ENCODE results near the gene DNER.
"Not testable (repeated sequence)": the region's sequence is repeated elsewhere in the genome, so short reads cannot be mapped to it uniquely, and the experiment has no call there.

DNER gene, protein sequence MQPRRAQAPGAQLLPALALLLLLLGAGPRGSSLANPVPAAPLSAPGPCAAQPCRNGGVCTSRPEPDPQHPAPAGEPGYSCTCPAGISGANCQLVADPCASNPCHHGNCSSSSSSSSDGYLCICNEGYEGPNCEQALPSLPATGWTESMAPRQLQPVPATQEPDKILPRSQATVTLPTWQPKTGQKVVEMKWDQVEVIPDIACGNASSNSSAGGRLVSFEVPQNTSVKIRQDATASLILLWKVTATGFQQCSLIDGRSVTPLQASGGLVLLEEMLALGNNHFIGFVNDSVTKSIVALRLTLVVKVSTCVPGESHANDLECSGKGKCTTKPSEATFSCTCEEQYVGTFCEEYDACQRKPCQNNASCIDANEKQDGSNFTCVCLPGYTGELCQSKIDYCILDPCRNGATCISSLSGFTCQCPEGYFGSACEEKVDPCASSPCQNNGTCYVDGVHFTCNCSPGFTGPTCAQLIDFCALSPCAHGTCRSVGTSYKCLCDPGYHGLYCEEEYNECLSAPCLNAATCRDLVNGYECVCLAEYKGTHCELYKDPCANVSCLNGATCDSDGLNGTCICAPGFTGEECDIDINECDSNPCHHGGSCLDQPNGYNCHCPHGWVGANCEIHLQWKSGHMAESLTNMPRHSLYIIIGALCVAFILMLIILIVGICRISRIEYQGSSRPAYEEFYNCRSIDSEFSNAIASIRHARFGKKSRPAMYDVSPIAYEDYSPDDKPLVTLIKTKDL

DNA sequence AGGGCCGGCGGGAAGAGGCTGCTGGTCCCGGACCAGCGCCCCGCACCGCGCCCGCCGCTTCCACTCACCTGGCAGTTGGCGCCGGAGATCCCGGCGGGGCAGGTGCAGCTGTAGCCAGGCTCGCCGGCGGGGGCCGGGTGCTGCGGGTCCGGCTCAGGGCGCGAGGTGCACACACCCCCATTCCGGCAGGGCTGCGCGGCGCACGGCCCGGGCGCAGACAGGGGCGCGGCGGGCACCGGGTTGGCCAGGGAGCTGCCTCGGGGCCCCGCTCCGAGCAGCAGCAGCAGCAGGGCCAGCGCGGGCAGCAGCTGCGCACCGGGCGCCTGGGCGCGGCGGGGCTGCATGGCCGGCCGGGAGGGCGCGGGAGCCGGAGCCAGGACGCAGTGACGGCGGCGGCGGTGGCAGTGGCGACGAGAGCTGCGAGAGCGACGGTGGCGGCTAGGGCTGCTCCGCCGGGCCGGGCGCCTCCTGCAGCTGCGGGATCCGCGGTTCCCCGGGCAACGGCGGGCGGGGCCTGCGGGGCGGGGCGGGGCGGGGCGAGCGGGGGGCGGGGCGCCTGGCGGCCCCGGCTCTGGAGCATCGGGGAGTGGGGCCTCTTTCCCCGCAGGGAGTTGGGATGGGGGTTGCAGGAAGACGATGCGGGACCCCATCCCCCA is at the start of gene DNER:
TSS of gene DNER (minus strand) at position 476 of the 656 bp plus-strand sequence. CDS start at position 344, 132 bp downstream.
- DNase-seq = peak; percentile 20

DNA sequence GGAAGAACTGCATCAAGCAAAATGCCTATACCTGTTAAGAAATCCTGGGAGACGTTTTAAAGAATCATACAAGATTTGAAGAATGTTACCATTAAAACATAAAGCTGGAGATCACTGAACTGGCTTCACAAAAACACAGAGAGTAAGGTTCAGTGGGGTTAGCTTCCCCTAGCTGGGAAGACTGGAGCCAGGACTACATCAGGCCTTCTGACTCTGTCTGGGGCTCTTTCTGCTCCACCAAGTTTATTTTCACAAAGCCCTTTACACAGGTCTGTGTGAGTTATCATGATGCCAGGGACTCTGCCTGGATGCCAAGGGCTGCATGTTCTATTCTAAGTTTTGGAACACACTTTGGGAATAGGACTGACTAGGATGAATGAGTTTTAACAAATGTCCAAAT is 47.3 kb upstream of the DNER start:
- no peak for DNase-seq

DNA sequence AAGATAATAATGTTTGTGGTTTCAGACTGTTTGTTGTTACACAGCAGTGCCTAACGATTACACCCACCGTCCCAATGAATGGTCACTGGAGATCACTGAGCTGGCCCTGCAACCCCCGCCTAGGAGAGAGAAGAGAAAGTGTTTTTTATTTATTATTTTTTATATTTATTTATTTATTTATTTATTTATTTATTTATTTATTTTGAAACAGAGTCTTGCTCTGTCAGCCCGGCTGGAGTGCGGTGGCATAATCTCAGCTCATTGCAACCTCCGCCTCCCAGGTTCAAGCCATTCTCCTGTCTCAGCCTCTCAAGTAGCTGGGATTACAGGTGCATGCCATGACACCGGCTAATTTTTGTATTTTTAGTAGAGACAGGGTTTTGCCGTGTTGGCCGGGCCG is 43.1 kb upstream of the DNER start:
- DNase-seq = not testable (repeated sequence)

DNA sequence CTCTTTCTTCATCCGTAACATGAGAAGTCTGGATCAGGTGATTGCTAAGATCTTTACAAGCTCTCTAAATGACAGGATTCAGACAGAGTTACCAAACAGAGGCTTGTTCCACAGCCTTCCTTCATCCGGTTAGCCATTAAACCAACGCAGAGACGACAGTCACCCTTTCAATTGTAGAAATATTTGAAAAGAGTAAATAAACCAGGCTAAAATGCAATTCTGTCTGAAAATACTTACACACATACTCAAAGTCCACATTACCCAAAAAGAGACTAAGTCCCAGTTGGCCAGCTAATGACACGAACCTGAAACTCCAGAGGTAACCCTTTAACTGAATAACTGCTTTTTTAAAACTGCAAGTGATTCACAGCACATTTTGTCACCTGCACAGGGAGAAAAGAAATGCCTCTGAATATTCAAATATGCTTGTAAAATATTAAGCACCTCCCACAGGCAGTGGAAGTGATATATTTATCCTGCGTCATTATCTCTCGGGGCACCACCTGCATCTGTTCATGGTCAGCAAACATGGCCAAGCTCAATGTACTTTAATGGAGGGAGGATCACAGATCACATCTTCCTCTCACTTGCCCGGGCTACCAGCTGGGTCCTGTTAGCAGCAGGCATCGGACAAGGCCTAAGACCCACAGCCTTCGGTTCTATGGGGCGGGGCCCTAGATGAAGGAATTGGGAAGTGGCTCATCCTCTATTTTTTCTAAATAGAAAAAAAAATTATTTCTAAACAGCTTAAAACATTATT is 38.8 kb upstream of the DNER start:
- no peak for DNase-seq

DNA sequence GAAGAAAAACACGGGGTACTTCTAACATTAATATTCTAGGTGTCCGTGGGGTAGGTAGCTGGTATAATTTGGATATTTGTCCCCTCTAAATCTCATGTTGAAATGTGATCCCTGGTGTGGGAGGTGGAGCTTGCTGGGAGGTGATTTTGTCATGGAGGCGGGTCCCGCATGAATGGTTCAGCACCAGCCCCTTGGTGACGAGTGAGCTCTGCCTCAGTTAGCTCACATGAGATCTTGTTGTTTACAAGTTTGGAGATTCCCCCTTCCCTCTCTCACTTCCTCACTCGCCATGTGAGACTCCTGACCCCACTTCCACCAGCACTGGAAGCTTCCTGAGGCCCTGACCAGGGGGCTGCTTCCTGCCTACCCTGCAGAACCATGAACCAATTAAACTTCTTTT is 35.4 kb upstream of the DNER start:
- DNase-seq = no peak

DNA sequence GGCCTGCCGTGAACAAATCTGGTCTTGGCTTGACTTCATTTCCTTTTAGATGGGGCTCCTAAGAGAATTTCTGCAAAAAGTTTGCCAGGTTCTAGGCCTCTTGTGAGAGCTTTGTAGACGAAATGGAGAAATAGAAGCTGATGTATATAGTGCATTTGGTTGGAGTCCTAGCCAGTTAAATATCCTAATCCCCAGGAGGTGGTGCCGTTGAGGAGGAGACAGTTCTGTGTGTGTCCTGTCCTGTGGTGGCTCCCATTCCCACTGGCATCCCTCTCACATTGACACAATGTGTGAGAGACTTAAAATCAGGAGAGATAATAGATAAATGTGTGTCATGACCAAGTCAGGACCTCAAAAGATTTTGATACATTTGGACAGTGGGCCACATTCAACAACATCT is 34.6 kb upstream of the DNER start:
- no peak for DNase-seq

DNA sequence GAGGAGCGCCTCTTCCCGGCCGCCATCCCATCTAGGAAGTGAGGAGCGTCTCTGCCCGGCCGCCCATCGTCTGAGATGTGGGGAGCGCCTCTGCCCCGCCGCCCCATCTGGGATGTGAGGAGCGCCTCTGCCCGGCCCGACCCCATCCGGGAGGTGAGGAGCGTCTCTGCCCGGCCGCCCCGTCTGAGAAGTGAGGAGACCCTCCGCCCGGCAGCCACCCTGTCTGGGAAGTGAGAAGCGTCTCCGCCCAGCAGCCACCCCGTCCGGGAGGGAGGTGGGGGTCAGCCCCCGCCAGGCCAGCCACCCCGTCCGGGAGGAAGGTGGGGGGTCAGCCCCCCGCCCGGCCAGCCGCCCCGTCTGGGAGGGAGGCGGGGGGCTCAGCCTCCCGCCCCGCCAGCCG is 28.3 kb upstream of the DNER start:
- not testable (repeated sequence) for DNase-seq

DNA sequence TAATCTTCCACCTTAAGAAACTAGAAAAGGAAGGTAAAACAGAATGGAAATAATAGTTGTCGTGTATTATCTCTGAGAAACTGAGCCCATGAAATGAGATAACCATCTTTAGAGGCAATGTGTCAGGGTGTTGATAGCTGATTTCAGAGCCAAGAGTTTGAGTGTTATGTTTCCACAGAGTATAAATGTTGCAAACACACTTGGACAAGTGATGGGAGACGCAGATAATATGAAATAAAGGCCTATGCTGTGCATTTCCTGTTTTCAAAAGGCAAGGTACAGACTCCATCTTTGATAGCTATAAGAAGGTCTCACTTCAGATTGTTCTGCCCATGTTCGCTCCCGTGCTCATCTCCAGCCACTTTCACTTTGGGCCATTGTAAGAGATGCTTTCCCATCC is 25.9 kb upstream of the DNER start:
- DNase-seq = no peak

DNA sequence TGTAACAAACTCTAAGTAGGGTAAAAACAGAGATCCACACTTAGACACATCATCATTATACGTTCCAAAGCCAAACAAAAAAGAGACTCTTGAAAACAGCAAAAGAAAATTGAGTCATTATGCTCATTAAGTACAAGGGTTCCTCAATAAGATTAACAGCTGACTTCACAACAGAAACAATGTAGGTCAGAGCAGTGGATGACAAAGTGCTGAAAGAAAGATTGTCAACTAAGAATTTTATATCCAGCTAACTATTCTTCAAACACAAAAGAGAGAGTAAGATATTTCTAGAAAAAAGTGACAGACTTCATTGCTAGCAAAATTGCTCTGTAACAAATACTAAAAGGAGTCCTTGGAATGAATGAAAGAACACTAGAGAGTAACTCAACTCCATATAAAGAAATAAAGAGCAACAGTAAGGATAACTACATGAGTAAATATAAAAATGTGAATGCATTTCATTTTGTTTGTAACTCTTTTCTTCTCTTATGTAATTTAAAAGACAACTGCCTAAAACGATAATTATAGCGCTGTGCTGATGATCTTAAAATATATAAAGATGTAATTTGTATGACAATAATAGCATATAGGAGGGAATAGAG is 23.8 kb upstream of the DNER start:
- DNase-seq = no peak

DNA sequence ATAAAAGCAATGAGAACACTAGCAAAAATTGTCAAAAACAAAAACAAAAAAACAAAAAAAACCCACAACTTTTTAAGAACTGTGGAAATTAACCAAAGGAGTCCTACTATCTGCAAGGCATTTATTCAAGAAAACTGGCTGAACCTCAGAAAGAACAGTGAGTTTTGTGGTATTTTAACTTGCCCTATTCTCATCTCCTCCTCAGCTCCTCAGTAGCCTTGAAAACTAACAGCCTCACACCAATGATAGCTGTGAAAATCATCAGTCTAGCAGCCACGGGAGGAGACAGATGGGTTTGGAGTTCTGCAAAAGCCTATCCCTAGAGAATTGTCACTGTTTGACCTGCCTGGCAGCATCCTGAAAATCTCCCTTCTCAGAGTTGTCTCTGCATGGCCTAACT is 20.1 kb upstream of the DNER start:
- DNase-seq = no peak

DNA sequence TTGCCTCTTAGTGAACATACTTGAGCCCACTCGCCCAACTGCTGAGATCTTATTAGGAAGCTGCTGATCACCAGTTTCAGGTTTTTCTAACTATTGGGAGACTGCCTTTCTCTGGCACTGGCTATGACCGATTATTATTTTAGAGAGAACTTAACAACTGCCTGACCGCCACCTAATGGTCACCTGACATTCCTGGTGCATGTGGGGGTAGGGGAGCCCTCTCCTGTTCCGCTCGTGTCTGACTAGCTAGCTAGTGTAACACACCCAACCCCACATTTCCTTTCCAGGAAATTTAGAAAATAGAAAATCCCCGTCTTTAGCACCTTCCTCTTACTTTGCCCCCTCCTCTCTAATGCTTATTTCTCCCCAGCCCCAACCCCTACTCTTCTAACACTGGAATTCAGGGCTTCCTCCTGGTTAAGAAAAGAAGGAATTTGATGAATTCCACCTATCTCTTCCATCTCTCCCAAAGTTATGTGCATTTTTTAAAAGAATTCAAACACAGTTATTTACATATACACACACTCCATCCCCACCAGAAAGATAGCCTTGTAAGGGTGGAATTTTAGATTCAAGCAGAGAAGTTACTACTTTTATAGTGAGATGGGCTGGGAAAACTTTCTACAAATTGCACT is 19.4 kb upstream of the DNER start:
- no peak for DNase-seq

DNA sequence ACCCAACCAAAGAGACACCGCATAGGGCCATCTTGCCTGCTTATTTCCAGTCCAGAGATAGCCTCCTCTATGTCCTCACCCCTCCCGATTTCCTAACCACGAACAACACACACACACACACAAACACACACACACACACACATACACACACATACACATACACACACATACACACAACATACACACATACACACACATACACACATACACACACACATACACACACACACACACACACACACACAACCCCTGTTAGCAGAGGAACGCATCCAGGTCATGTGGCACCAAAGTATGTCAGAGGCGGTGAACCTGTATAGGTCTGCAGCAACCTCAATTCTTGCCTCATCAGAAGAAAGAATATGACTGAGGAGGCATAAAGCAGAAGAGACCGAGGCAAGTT is 18.5 kb upstream of the DNER start:
- DNase-seq = no peak

DNA sequence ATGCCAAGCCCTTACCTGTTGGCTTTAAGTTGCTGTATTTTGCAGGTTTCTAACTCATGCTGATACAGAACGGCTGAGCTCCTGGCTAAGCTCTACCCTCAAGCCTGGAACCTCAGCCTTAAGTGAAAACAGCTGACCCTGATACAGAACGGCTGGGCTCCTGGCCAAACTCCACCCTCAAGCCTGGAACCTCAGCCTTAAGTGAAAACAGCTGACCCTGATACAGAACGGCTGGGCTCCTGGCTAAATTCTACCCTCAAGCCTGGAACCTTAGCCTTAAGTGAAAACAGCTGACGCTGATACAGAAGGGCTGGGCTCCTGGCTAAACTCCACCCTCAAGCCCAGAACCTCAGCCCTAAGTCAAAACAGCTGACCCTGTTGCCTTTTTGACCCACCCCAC is 17.6 kb upstream of the DNER start:
- DNase-seq = no peak

DNA sequence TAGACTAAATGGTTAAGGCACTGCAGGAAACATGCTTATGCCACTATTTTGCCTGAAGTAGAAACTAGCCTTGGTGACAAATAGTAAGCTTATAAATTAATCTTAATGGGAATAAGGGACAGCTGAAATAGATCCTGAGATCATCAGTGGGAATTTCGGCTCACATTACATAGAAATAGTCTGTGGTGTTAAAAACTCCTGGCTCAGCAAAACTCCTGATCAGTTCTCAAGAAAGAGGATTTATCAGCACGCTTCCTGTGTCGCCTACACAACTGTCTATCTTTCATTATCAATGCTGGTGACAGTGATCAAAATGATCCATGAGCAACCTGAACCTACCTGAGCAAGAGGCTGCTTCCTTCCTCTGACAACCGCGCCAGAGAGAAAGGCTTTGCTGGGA is 17.0 kb upstream of the DNER start:
- DNase-seq = no peak

DNA sequence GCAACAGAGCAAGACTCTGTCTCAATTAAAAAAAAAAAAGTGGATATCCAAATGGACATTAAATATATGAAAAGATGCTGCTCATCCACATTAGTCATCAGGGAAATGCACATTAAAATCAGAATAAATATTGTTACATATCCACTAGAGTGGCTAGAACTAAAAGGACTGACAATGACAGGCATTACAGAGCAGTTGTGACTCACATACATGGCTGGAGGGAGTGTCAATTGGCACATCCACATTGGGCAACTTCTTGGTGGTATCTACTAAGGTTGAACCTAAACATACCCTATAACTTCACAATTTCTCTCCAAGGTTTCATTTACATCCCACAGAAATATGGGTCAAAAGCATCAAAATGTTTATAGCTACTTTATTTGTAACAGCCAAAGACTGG is 14.0 kb upstream of the DNER start:
- DNase-seq = no peak

DNA sequence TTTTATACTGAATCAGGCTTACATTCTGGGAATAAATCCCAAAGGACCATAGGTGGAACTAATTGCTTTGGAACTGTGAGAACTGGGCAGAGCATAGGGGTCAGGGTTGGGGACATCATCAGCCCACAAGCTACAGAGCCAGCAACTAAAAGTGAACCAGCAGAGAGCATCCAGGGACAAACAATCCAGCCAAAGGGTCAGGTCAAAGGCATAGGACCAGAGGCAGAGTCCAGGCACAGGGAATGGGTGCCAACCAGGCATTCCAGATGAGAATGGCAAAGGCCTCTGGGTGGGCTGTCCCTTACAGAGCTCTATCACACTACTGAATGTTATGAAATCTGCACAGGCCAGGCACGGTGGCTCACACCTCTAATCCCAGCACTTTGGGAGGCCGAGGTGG is 12.3 kb upstream of the DNER start:
- no peak for DNase-seq

DNA sequence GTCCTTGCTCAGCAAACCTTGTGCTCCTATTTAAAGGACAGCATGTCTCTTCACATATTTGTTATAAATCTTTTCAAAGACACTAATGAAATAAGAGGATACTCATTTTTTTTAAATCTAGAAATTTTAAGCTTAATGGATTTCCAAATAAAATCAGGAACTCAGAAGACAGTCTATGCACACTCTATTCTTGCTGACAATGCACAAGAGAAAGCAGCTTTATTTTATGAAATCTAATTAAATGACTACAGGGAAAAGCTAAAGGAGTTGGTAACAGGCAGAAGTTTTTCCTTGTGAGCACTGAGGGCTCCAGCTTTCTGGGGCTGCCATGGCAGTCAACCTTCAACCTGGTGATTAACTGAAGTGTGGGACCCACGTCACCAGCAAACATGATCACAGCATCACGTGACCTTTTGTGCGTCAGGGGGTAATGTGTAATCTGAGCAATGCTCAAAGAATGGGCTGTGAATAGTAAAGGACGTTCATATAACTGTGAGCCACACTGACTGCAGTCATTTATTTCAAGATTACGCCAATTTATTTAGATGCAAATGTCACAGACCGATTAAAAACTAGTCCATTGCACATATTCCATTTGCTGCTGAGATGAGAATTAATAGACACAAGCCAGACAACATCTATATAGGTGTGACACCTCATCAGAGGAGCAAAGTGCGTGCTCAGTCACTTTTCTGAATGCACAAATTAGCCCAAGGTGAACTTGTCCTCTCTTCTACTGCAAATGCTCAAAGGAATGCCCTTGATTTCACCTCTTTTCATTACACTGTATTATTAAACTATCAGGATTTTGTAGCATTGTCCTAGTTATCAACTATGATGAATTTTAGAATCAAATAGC is 11.6 kb upstream of the DNER start:
- DNase-seq = no peak

DNA sequence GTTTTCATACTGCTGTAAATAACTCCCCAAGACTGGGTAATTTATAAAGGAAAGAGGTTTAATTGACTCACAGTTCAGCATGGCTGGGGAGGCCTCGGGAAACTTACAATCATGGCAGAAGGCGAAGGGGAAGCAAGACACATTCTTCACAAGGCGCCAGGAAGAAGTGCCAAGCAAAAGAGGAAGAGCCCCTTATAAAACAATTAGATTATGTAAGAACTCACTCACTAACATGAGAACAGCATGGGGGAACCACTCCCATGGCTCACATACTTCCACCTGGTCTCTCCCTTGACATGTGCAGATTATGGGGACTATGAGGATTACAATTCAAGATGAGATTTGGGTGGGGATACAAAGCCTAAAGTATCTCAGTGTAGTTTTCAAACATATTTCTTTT is 8.8 kb upstream of the DNER start:
- DNase-seq = not testable (repeated sequence)

DNA sequence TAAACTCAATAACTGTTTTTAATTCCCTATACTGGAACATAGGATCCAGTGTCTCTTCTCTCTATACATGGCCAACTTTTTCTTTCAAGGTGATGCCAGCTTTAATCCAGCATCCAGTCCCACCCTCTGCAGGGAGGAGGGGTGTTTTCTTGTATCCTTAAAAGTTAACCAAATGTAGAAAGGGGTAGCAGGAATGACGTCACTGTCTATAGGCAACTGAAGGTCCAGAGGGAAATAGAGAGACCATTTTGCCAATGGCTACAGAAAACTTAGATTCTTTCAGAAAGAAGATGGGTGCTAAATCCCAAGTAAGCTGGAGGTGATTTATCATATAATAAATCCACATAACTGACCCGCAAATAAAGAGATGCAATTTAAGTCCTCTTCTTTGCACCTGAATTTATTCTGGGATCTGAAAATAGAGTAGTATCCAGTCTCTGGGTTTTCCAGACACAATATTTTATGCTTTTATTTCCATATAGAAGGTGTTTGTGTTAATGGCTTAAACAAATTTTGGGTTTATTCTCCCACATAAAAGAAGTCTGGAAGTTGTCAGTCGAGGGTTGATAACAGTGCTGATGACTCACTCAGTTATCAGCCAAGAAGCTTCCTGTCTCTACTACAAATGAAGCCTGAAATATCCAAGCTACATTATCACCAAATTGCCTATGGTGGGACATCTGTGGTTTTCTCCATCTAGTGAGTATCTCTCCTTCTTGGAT is 5.7 kb upstream of the DNER start:
- no peak for DNase-seq

DNA sequence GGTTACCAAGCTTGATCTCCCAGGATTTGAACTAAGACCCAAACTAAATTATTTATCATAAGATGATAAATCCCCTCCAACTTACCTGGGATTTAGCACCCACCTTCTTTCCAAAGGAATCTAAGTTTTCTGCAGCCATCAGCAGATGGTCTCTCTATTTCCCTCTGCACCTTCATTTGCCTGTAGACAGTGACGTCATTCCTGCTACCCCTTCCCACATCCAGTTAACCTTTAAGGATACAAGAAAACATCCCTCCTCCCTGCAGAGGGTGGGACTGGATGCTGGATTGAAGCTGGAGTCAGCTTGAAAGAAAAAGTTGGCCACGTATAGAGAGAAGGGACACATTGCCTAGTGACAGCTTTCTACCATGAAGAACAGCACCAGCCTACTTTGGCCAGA is 3.7 kb upstream of the DNER start:
- no peak for DNase-seq
